H1 (cell line): Measurements from ENCODE around the gene NAB1. TPM values are rescaled to one million over a fixed set of nuclear protein-coding genes. Genes with fewer than 3 reads are reported as not detected.

ENCODE experiments used
- CTBP2 ChIP-seq: IDR thresholded peaks from 2 replicates; pipeline ENCODE4 v1.7.0; 2011; ENCODE audit warnings: borderline replicate concordance, mild to moderate bottlenecking, moderate library complexity, mixed read lengths, low read length; ENCODE audit not compliant: insufficient read depth, insufficient read length
- HDAC6 ChIP-seq: IDR thresholded peaks from one replicate; pipeline ENCODE4 v1.7.1; 2012; ENCODE audit warnings: low read depth, mild to moderate bottlenecking, inconsistent platforms, low read length, moderate library complexity
- POU5F1 ChIP-seq: IDR thresholded peaks from 2 replicates; pipeline ENCODE4 v1.6.1; 2011; ENCODE audit warnings: low read depth, mild to moderate bottlenecking, low read length, moderate library complexity
- polyA plus RNA-seq, 7 experiments: library from polyadenylated mRNA; depleted of rRNA in 3 of 7; stranded (reverse) in 5 of 7; unstranded in 2 of 7; fragments of >200 nt in 5 of 7; fragments of 200-250 nt in 2 of 7; gene quantifications; 1 replicate in 5 of 7; 2 replicates in 1 of 7; 4 replicates in 1 of 7; pipeline versions ENCODE4 v1.2.1 to v1.2.3, GENCODE V29; 2011 to 2013; ENCODE audit warnings: missing spikeins in 2 of 7, mixed read lengths in 2 of 7
- total RNA-seq: library from RNA; stranded (reverse); fragmentation: NEBNext Ultra II Directional; extraction: Animal tissue kit (Norgen Biotek cat#: 25700); gene quantifications from 2 replicates; pipeline ENCODE4 v1.2.1, GENCODE V29; 2021
- TF ChIP-seq, protein P1 (sequence below): IDR thresholded peaks from 2 replicates; pipeline ENCODE4 v1.6.1; 2012; ENCODE audit warnings: low read length, inconsistent platforms

Gene NAB1
- total and polyA plus RNA-seq, 2 of the 8 experiments (the other 6 are each of a cell fraction or from before 2014, with no cell fraction given), result 8.5 to 28.6 TPM

DNA sequence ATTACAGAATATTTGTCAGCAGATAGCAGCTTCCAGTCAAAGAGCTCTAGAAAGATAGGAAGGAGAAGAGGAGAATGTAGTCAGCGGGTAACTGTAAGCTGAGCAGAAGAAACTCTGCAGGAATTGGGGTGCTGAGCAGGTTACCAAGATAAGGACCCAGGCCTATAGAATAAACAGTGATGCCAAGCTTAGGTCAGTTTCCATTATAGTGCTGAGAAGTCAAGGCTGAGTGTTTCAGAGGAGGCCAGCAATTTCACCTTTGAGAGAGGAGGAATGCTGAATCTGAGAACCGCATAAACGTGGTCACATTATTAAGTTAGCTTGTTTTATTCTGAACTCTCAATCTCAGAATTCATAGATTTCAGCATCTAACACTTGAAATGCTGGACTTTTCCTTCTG lies 13.9 kb downstream of the NAB1 start (continued):
- TF ChIP-seq CTBP2 (no peak), HDAC6 (no peak), POU5F1 (no peak)
- TF ChIP-seq, protein P1, sequence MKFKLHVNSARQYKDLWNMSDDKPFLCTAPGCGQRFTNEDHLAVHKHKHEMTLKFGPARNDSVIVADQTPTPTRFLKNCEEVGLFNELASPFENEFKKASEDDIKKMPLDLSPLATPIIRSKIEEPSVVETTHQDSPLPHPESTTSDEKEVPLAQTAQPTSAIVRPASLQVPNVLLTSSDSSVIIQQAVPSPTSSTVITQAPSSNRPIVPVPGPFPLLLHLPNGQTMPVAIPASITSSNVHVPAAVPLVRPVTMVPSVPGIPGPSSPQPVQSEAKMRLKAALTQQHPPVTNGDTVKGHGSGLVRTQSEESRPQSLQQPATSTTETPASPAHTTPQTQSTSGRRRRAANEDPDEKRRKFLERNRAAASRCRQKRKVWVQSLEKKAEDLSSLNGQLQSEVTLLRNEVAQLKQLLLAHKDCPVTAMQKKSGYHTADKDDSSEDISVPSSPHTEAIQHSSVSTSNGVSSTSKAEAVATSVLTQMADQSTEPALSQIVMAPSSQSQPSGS, result no peak
